ENCODE data around the gene IP6K2. TPM values are rescaled to one million over a fixed set of nuclear protein-coding genes. Genes with fewer than 3 reads are reported as not detected.

Gene IP6K2
- total RNA-seq, 5 donors from 2014 or later (not counting 1 experiment from before 2014, with no cell fraction given): 69.0 to 95.7 (median 77.6) TPM

- Histone ChIP-seq H3K27me3 (replicated peaks in 1 of 2; ENCODE audit: control insufficient read depth in 2 of 2, extremely low read depth in 1 of 2, insufficient read depth in 2 of 2, low read length in 1 of 2) (no peaks in the 10 kb centered on the region), H3K4me3 (ENCODE audit: control insufficient read depth in 1 of 2, extremely low read depth in 1 of 2, low read length in 1 of 2) (no peak overlapping the region), H3K27ac (ENCODE audit: low read length) (no peak overlapping the region), H3K9me3 (no peaks in the 10 kb centered on the region), H3K4me1 (ENCODE audit: control insufficient read depth in 1 of 2, extremely low read depth in 1 of 2, insufficient read depth in 2 of 2, low read length in 2 of 2) (no peaks in the 10 kb centered on the region), H3K36me3 (ENCODE audit: control insufficient read depth in 2 of 2, extremely low read depth in 1 of 2, insufficient read depth in 1 of 2, low read length in 1 of 2) (peaks cover 4 to 39% of the 10 kb centered on the region in 2 donors)
- ChIA-PET CTCF (interaction anchor here in 1 of 2 donors (0.7 kb wide), 1 partner anchor 194 kb away, joined by 4 read pairs; no protein-coding TSS in a partner anchor), POLR2A (no interaction called here)
- no peaks in the 10 kb centered on the region for H3K4me1 Mint-ChIP-seq
- H3K4me3 Mint-ChIP-seq: no peak overlapping the region
- H3K27me3 Mint-ChIP-seq: no peaks in the 10 kb centered on the region
- no CpG with 5 or more reads among the region's 5 CpGs for WGBS (ENCODE audit: insufficient coverage)
- H3K27ac Mint-ChIP-seq: no peak overlapping the region
- no peak for DNase-seq
- no peaks in the 10 kb centered on the region for H3K9me3 Mint-ChIP-seq
- H3K36me3 Mint-ChIP-seq: peaks cover 31% of the 10 kb centered on the region
- ATAC-seq (replicated peaks in 1 of 4): no peak
Measured at GRCh38 chr3:48756640-48757039, 39.6 kb upstream of the IP6K2 start.

GRCh38 chr3:48750856-48751255 lies 33.8 kb upstream of the IP6K2 start:
- H3K4me1 ChIP-seq (ENCODE audit: control insufficient read depth in 1 of 2, extremely low read depth in 1 of 2, insufficient read depth in 2 of 2, low read length in 2 of 2): no peaks in the 10 kb centered on the region
- H3K36me3 ChIP-seq (ENCODE audit: control insufficient read depth in 2 of 2, extremely low read depth in 1 of 2, insufficient read depth in 1 of 2, low read length in 1 of 2): peaks cover 9 to 39% of the 10 kb centered on the region in 2 donors
- Mint-ChIP-seq H3K36me3 (peaks cover 34% of the 10 kb centered on the region), H3K4me3 (no peak overlapping the region), H3K9me3 (no peaks in the 10 kb centered on the region), H3K27ac (no peak overlapping the region), H3K4me1 (no peaks in the 10 kb centered on the region), H3K27me3 (no peaks in the 10 kb centered on the region)
- H3K27me3 ChIP-seq (replicated peaks in 1 of 2; ENCODE audit: control insufficient read depth in 2 of 2, extremely low read depth in 1 of 2, insufficient read depth in 2 of 2, low read length in 1 of 2): no peaks in the 10 kb centered on the region
- ChIA-PET CTCF (no interaction called here), POLR2A (no interaction called here)
- ATAC-seq (replicated peaks in 1 of 4): no peak
- DNase-seq: no peak
- no CpG with 5 or more reads among the region's 1 CpG for WGBS (ENCODE audit: insufficient coverage)
- H3K9me3 ChIP-seq: no peaks in the 10 kb centered on the region
- H3K4me3 ChIP-seq (ENCODE audit: control insufficient read depth in 1 of 2, extremely low read depth in 1 of 2, low read length in 1 of 2): no peak overlapping the region
- no peak overlapping the region for H3K27ac ChIP-seq (ENCODE audit: low read length)

- ATAC-seq (replicated peaks in 1 of 4): no peak
- H3K4me1 ChIP-seq (ENCODE audit: control insufficient read depth in 1 of 2, extremely low read depth in 1 of 2, insufficient read depth in 2 of 2, low read length in 2 of 2): no peaks in the 10 kb centered on the region
- H3K36me3 Mint-ChIP-seq: peaks cover 37% of the 10 kb centered on the region
- no peak overlapping the region for H3K27ac Mint-ChIP-seq
- H3K4me3 ChIP-seq (ENCODE audit: control insufficient read depth in 1 of 2, extremely low read depth in 1 of 2, low read length in 1 of 2): no peak overlapping the region
- H3K27me3 ChIP-seq (replicated peaks in 1 of 2; ENCODE audit: control insufficient read depth in 2 of 2, extremely low read depth in 1 of 2, insufficient read depth in 2 of 2, low read length in 1 of 2): no peaks in the 10 kb centered on the region
- H3K9me3 Mint-ChIP-seq: no peaks in the 10 kb centered on the region
- POLR2A ChIA-PET: interaction anchor here in 1 of 2 donors (0.7 kb wide), 1 partner anchor 33 kb away, joined by 3 read pairs; no protein-coding TSS in a partner anchor
- H3K4me3 Mint-ChIP-seq: no peak overlapping the region
- H3K4me1 Mint-ChIP-seq: no peaks in the 10 kb centered on the region
- no peaks in the 10 kb centered on the region for H3K27me3 Mint-ChIP-seq
- H3K36me3 ChIP-seq (ENCODE audit: control insufficient read depth in 2 of 2, extremely low read depth in 1 of 2, insufficient read depth in 1 of 2, low read length in 1 of 2): peaks cover 9 to 35% of the 10 kb centered on the region in 2 donors
- no CpG with 5 or more reads among the region's 3 CpGs for WGBS (ENCODE audit: insufficient coverage)
- CTCF ChIA-PET: no interaction called here
- H3K9me3 ChIP-seq: no peaks in the 10 kb centered on the region
- no peak overlapping the region for H3K27ac ChIP-seq (ENCODE audit: low read length)
- no peak for DNase-seq
Measured at GRCh38 chr3:48748754-48749153, 31.7 kb upstream of the IP6K2 start.

- WGBS (ENCODE audit: insufficient coverage): 100% methylated on average over 1 of the region's 4 CpGs
- Mint-ChIP-seq H3K9me3 (no peaks in the 10 kb centered on the region), H3K36me3 (peaks cover 34% of the 10 kb centered on the region)
Measured at GRCh38 chr3:48747706-48748105, 30.7 kb upstream of the IP6K2 start.

GRCh38 chr3:48747015-48747615 lies 30.1 kb upstream of the IP6K2 start:
- POLR2A ChIA-PET: interaction anchor here in 1 of 2 donors (0.6 kb wide), 1 partner anchor 1062 kb away, joined by 9 read pairs; no protein-coding TSS in a partner anchor
- no peak overlapping the region for H3K27ac ChIP-seq (ENCODE audit: low read length)
- Mint-ChIP-seq H3K27me3 (no peaks in the 10 kb centered on the region), H3K9me3 (no peaks in the 10 kb centered on the region), H3K27ac (no peak overlapping the region), H3K4me1 (no peaks in the 10 kb centered on the region), H3K36me3 (peaks cover 34% of the 10 kb centered on the region), H3K4me3 (no peak overlapping the region)
- CTCF ChIA-PET: interaction anchor here (0.6 to 1.0 kb wide), 2 partner anchors 9 to 151 kb away, joined by 4 to 5 read pairs; no protein-coding TSS in a partner anchor
- H3K4me3 ChIP-seq (ENCODE audit: control insufficient read depth in 1 of 2, extremely low read depth in 1 of 2, low read length in 1 of 2): no peak overlapping the region
- no peaks in the 10 kb centered on the region for H3K27me3 ChIP-seq (replicated peaks in 1 of 2; ENCODE audit: control insufficient read depth in 2 of 2, extremely low read depth in 1 of 2, insufficient read depth in 2 of 2, low read length in 1 of 2)
- ATAC-seq (replicated peaks in 1 of 4) (no peak), DNase-seq (no peak)
- H3K4me1 ChIP-seq (ENCODE audit: control insufficient read depth in 1 of 2, extremely low read depth in 1 of 2, insufficient read depth in 2 of 2, low read length in 2 of 2): no peaks in the 10 kb centered on the region
- peaks cover 9 to 33% of the 10 kb centered on the region in 2 donors for H3K36me3 ChIP-seq (ENCODE audit: control insufficient read depth in 2 of 2, extremely low read depth in 1 of 2, insufficient read depth in 1 of 2, low read length in 1 of 2)
- H3K9me3 ChIP-seq: no peaks in the 10 kb centered on the region
- WGBS (ENCODE audit: insufficient coverage): 86% methylated on average over 1 of the region's 4 CpGs

More at GRCh38 chr3:48747706-48748105, 30.7 kb upstream of the IP6K2 start:
- Histone ChIP-seq H3K4me3 (ENCODE audit: control insufficient read depth in 1 of 2, extremely low read depth in 1 of 2, low read length in 1 of 2) (no peak overlapping the region), H3K27me3 (replicated peaks in 1 of 2; ENCODE audit: control insufficient read depth in 2 of 2, extremely low read depth in 1 of 2, insufficient read depth in 2 of 2, low read length in 1 of 2) (no peaks in the 10 kb centered on the region), H3K4me1 (ENCODE audit: control insufficient read depth in 1 of 2, extremely low read depth in 1 of 2, insufficient read depth in 2 of 2, low read length in 2 of 2) (no peaks in the 10 kb centered on the region), H3K9me3 (no peaks in the 10 kb centered on the region), H3K36me3 (ENCODE audit: control insufficient read depth in 2 of 2, extremely low read depth in 1 of 2, insufficient read depth in 1 of 2, low read length in 1 of 2) (peaks cover 9 to 35% of the 10 kb centered on the region in 2 donors), H3K27ac (ENCODE audit: low read length) (no peak overlapping the region)
- ChIA-PET POLR2A (no interaction called here), CTCF (interaction anchor here in 1 of 2 donors (0.7 to 1.0 kb wide), 2 partner anchors 9 to 704 kb away, joined by 4 to 5 read pairs; no protein-coding TSS in a partner anchor)
- Mint-ChIP-seq H3K4me3 (no peak overlapping the region), H3K4me1 (no peaks in the 10 kb centered on the region), H3K27ac (no peak overlapping the region), H3K27me3 (no peaks in the 10 kb centered on the region)
- DNase-seq (no peak), ATAC-seq (replicated peaks in 1 of 4) (no peak)

- no peak overlapping the region for H3K4me3 ChIP-seq (ENCODE audit: control insufficient read depth in 1 of 2, extremely low read depth in 1 of 2, low read length in 1 of 2)
- peaks cover 0 to 3% (median 3%) of the 10 kb centered on the region in 3 donors for H3K4me1 Mint-ChIP-seq
- CTCF ChIA-PET: no interaction called here
- peaks cover 3 to 17% of the 10 kb centered on the region in 2 donors for H3K36me3 ChIP-seq (ENCODE audit: control insufficient read depth in 2 of 2, extremely low read depth in 1 of 2, insufficient read depth in 1 of 2, low read length in 1 of 2)
- no peak overlapping the region for H3K27ac Mint-ChIP-seq
- H3K4me3 Mint-ChIP-seq: no peak overlapping the region
- H3K27me3 Mint-ChIP-seq: no peaks in the 10 kb centered on the region
- peaks cover 0 to 7% of the 10 kb centered on the region in 2 experiments for H3K4me1 ChIP-seq (ENCODE audit: control insufficient read depth in 1 of 2, extremely low read depth in 1 of 2, insufficient read depth in 2 of 2, low read length in 2 of 2)
- POLR2A ChIA-PET: no interaction called here
- H3K27me3 ChIP-seq (replicated peaks in 1 of 2; ENCODE audit: control insufficient read depth in 2 of 2, extremely low read depth in 1 of 2, insufficient read depth in 2 of 2, low read length in 1 of 2): no peaks in the 10 kb centered on the region
- no peaks in the 10 kb centered on the region for H3K9me3 ChIP-seq
- H3K27ac ChIP-seq (ENCODE audit: low read length): no peak overlapping the region
- ATAC-seq (replicated peaks in 1 of 4) (no peak), DNase-seq (no peak)
- no peaks in the 10 kb centered on the region for H3K9me3 Mint-ChIP-seq
- 90% methylated on average over 2 of the region's 7 CpGs for WGBS (ENCODE audit: insufficient coverage)
- H3K36me3 Mint-ChIP-seq: peaks cover 24% of the 10 kb centered on the region
Measured at GRCh38 chr3:48743773-48744172, 26.8 kb upstream of the IP6K2 start.
